H1 (cell line): ENCODE measurements around the gene DEFB114. TPM values are rescaled to one million over a fixed set of nuclear protein-coding genes. Genes with fewer than 3 reads are reported as not detected.

Experiments used
- CTCF ChIA-PET: fragments of 300-600 bp; sonication (Branson Sonifier 250); formaldehyde crosslinking; loops from one replicate; lab custom pipeline; 2021; ENCODE audit not compliant: partially characterized antibody; lab: Charles Lee
- POLR2A ChIA-PET: fragments of 300-600 bp; sonication (Branson Sonifier 250); formaldehyde crosslinking; loops from one replicate; lab custom pipeline; 2021; ENCODE audit warnings: inconsistent platforms; ENCODE audit not compliant: partially characterized antibody; lab: Charles Lee
- DNase-seq, 2 experiments: peaks; one replicate each; pipeline versions ENCODE4 v3.0.0 to v3.0.0-alpha.2; 2010 to 2022; ENCODE audit warnings: low spot score in 2 of 2, low read depth in 1 of 2, mixed read lengths in 1 of 2
- FAIRE-seq: peaks from 2 replicates; lab custom pipeline; 2011; peaks lifted over from hg19 to GRCh38; lab: Jason Lieb, UNC
- H2AFZ ChIP-seq: 2 replicates; pipeline ENCODE4 v1.8.1; 2012; ENCODE audit warnings: low read length, inconsistent platforms
- H2AK5ac ChIP-seq: 2 replicates; pipeline ENCODE4 v1.6.1; 2013; ENCODE audit warnings: low read depth, low read length
- H2BK120ac ChIP-seq: replicated peaks from 2 replicates; pipeline ENCODE3; 2013; ENCODE audit warnings: low read depth, low read length, inconsistent platforms
- H2BK12ac ChIP-seq: 2 replicates; pipeline ENCODE4 v1.6.1; 2013; ENCODE audit warnings: low read depth, low read length
- H2BK15ac ChIP-seq: 2 replicates; pipeline ENCODE4 v1.6.1; 2013; ENCODE audit warnings: low read length
- H2BK20ac ChIP-seq: 2 replicates; pipeline ENCODE4 v1.6.1; 2013; ENCODE audit warnings: low read length
- H2BK5ac ChIP-seq: 2 replicates; pipeline ENCODE4 v1.6.1; 2013; ENCODE audit warnings: low read depth, low read length
- H3K14ac ChIP-seq: 2 replicates; pipeline ENCODE4 v1.6.1; 2013; ENCODE audit warnings: inconsistent platforms; ENCODE audit not compliant: insufficient read length
- H3K18ac ChIP-seq: 2 replicates; pipeline ENCODE4 v1.6.1; 2013; ENCODE audit warnings: low read length; ENCODE audit errors: extremely low read depth
- H3K23ac ChIP-seq: 2 replicates; pipeline ENCODE4 v1.6.1; 2013; ENCODE audit warnings: inconsistent platforms; ENCODE audit not compliant: insufficient read length
- H3K23me2 ChIP-seq: 2 replicates; pipeline ENCODE4 v1.6.1; 2013; ENCODE audit warnings: low read depth, low read length
- H3K27ac ChIP-seq: 2 replicates; pipeline ENCODE4 v1.6.1; 2011; ENCODE audit warnings: low read depth, low read length, inconsistent platforms
- H3K27me3 ChIP-seq, 4 experiments: replicated peaks in 1 of 4; 1 replicate in 1 of 4; 2 replicates in 3 of 4; pipeline versions ENCODE4 v1.6.1 to v1.8.1; 2011 to 2013; ENCODE audit warnings: low read length in 3 of 4, mild to moderate bottlenecking in 3 of 4, inconsistent platforms in 2 of 4, mixed read lengths in 2 of 4, moderate library complexity in 1 of 4; ENCODE audit not compliant: control insufficient read depth in 3 of 4, insufficient read depth in 3 of 4; ENCODE audit errors: extremely low read depth in 1 of 4
- H3K36me3 ChIP-seq, 4 experiments: 2 replicates each; pipeline versions ENCODE4 v1.6.1 to v1.8.1; 2011 to 2013; ENCODE audit warnings: mild to moderate bottlenecking in 4 of 4, low read length in 3 of 4, moderate library complexity in 2 of 4, control low read depth in 1 of 4, inconsistent platforms in 1 of 4; ENCODE audit not compliant: insufficient read depth in 4 of 4, control insufficient read depth in 2 of 4
- H3K4ac ChIP-seq: replicated peaks from 2 replicates; pipeline ENCODE3; 2013; ENCODE audit warnings: low read length, low read depth, mixed read lengths, inconsistent platforms; ENCODE audit not compliant: insufficient read length
- H3K4me1 ChIP-seq, 4 experiments: replicated peaks in 1 of 4; 1 replicate in 1 of 4; 2 replicates in 3 of 4; pipeline versions ENCODE4 v1.6.1 to v1.8.1; 2011 to 2013; ENCODE audit warnings: low read length in 3 of 4, inconsistent platforms in 2 of 4, mixed read lengths in 1 of 4; ENCODE audit not compliant: insufficient read depth in 4 of 4, control insufficient read depth in 3 of 4
- H3K4me2 ChIP-seq, 2 experiments: 2 replicates each; pipeline versions ENCODE4 v1.6.1 to v1.8.1; 2011 to 2013; ENCODE audit warnings: low read depth in 2 of 2, low read length in 2 of 2, control low read depth in 1 of 2, inconsistent platforms in 1 of 2, mild to moderate bottlenecking in 1 of 2; ENCODE audit not compliant: insufficient read depth in 1 of 2
- H3K4me3 ChIP-seq, 4 experiments: fragments of 200-600, 300-600 bp in 1 of 4; sonication (generic), shearing (Covaris generic), sonication (Bioruptor Twin) in 1 of 4; 2 replicates each; pipeline versions ENCODE4 v1.5.1 to v1.8.1; 2011 to 2016; ENCODE audit warnings: low read length in 4 of 4, low read depth in 3 of 4, control low read depth in 2 of 4, inconsistent platforms in 2 of 4, mild to moderate bottlenecking in 2 of 4, mixed read lengths in 1 of 4, moderate library complexity in 1 of 4; ENCODE audit not compliant: insufficient read depth in 2 of 4; ENCODE audit errors: extremely low read depth in 1 of 4
- H3K56ac ChIP-seq: replicated peaks from 2 replicates; pipeline ENCODE3; 2013; ENCODE audit warnings: low read depth, mild to moderate bottlenecking, mixed read lengths, low read length, inconsistent platforms; ENCODE audit not compliant: insufficient read length
- H3K79me1 ChIP-seq: 2 replicates; pipeline ENCODE4 v1.6.1; 2013; ENCODE audit warnings: low read depth, low read length, control low read depth
- H3K79me2 ChIP-seq, 2 experiments: 2 replicates each; pipeline versions ENCODE4 v1.6.1 to v1.8.1; 2012 to 2013; ENCODE audit warnings: low read length in 2 of 2, mild to moderate bottlenecking in 2 of 2, inconsistent platforms in 1 of 2; ENCODE audit not compliant: insufficient read depth in 2 of 2, control insufficient read depth in 1 of 2
- H3K9ac ChIP-seq, 4 experiments: replicated peaks in 1 of 4; 1 replicate in 1 of 4; 2 replicates in 3 of 4; pipeline versions ENCODE4 v1.6.1 to v1.8.1; 2011 to 2013; ENCODE audit warnings: low read depth in 3 of 4, low read length in 3 of 4, control low read depth in 2 of 4, mild to moderate bottlenecking in 2 of 4, moderate library complexity in 2 of 4, inconsistent platforms in 1 of 4; ENCODE audit errors: extremely low read depth in 1 of 4
- H3K9me3 ChIP-seq, 2 experiments: 2 replicates each; pipeline versions ENCODE4 v1.6.1 to v1.8.1; 2012 to 2013; ENCODE audit warnings: mild to moderate bottlenecking in 2 of 2, moderate library complexity in 2 of 2, control low read depth in 1 of 2, inconsistent platforms in 1 of 2, low read depth in 1 of 2, low read length in 1 of 2, mixed read lengths in 1 of 2; ENCODE audit not compliant: insufficient read depth in 2 of 2
- H4K20me1 ChIP-seq, 2 experiments: replicated peaks in 1 of 2; 2 replicates each; pipeline versions ENCODE3 to v1.8.1; 2011 to 2013; ENCODE audit warnings: inconsistent platforms in 2 of 2, low read length in 2 of 2, mild to moderate bottlenecking in 1 of 2; ENCODE audit not compliant: insufficient read depth in 2 of 2, control insufficient read depth in 1 of 2
- H4K5ac ChIP-seq: 2 replicates; pipeline ENCODE4 v1.6.1; 2013; ENCODE audit warnings: low read length, low read depth, mixed read lengths, inconsistent platforms; ENCODE audit not compliant: insufficient read length
- H4K8ac ChIP-seq: 2 replicates; pipeline ENCODE4 v1.8.0; 2013; ENCODE audit warnings: mild to moderate bottlenecking, moderate library complexity, low read length, inconsistent platforms; ENCODE audit not compliant: insufficient read depth; ENCODE audit errors: extremely low read depth
- H4K91ac ChIP-seq: replicated peaks from 2 replicates; pipeline ENCODE3; 2013; ENCODE audit warnings: low read length, mixed read lengths, inconsistent platforms; ENCODE audit not compliant: insufficient read length
- CTBP2 ChIP-seq: IDR thresholded peaks from 2 replicates; pipeline ENCODE4 v1.7.0; 2011; ENCODE audit warnings: borderline replicate concordance, mild to moderate bottlenecking, moderate library complexity, mixed read lengths, low read length; ENCODE audit not compliant: insufficient read depth, insufficient read length
- FOSL1 ChIP-seq: IDR thresholded peaks from 2 replicates; pipeline ENCODE4 v1.6.1; 2011; ENCODE audit warnings: mild to moderate bottlenecking, low read depth, low read length, moderate library complexity; ENCODE audit not compliant: insufficient read depth
- GABPA ChIP-seq: IDR thresholded peaks from 2 replicates; pipeline ENCODE4 v1.6.1; 2011; ENCODE audit warnings: mild to moderate bottlenecking, low read length, moderate library complexity, borderline replicate concordance; ENCODE audit not compliant: insufficient read depth
- JUND ChIP-seq: IDR thresholded peaks from 2 replicates; pipeline ENCODE4 v1.6.1; 2011; ENCODE audit warnings: mild to moderate bottlenecking, improper control_type of control experiment, low read length
- MAFK ChIP-seq: IDR thresholded peaks from 2 replicates; pipeline ENCODE4 v1.6.1; 2012; ENCODE audit warnings: low read depth, mild to moderate bottlenecking, improper control_type of control experiment, low read length
- POU5F1 ChIP-seq: IDR thresholded peaks from 2 replicates; pipeline ENCODE4 v1.6.1; 2011; ENCODE audit warnings: low read depth, mild to moderate bottlenecking, low read length, moderate library complexity
- RAD21 ChIP-seq, 2 experiments: IDR thresholded peaks in 1 of 2; conservative IDR thresholded peaks in 1 of 2; 2 replicates each; pipeline ENCODE4 v1.6.1; 2011; ENCODE audit warnings: low read depth in 2 of 2, low read length in 2 of 2, improper control_type of control experiment in 1 of 2, inconsistent platforms in 1 of 2, mild to moderate bottlenecking in 1 of 2, moderate library complexity in 1 of 2
- RFX5 ChIP-seq: IDR thresholded peaks from 2 replicates; pipeline ENCODE4 v1.6.1; 2011; ENCODE audit warnings: low read depth, low read length, improper control_type of control experiment, borderline replicate concordance
- RNF2 ChIP-seq: fragments of 200-900, 300-1000 bp; sonication (generic); IDR thresholded peaks from 2 replicates; pipeline ENCODE4 v1.7.1; 2016; ENCODE audit warnings: borderline replicate concordance, low read depth, mild to moderate bottlenecking, antibody characterized with exemption, low read length; ENCODE audit not compliant: poor library complexity, severe bottlenecking; ENCODE audit errors: missing control alignments
- SP1 ChIP-seq: IDR thresholded peaks from 2 replicates; pipeline ENCODE4 v1.6.1; 2011; ENCODE audit warnings: low read depth, low read length
- ZNF274 ChIP-seq: IDR thresholded peaks from 2 replicates; pipeline ENCODE4 v1.7.0; 2012; ENCODE audit warnings: low read length, borderline replicate concordance; ENCODE audit errors: extremely low read depth
- WGBS, 2 experiments: shearing (Covaris generic) in 1 of 2; methylation state at CpG; one replicate each; pipeline versions ENCODE4 v1.1.6 to v1.1.7; 2013 to 2015; ENCODE audit warnings: low lambda C conversion rate in 2 of 2, mixed read lengths in 2 of 2, inconsistent platforms in 1 of 2, low coverage in 1 of 2, missing lambda C conversion rate in 1 of 2; ENCODE audit not compliant: insufficient replicate concordance in 2 of 2, insufficient coverage in 1 of 2, insufficient read length in 1 of 2; ENCODE audit errors: extremely low coverage in 1 of 2, missing lambda C conversion rate in 1 of 2; 5-methylcytosine and 5-hydroxymethylcytosine counted together
- polyA plus RNA-seq, 7 experiments: library from polyadenylated mRNA; depleted of rRNA in 3 of 7; stranded (reverse) in 5 of 7; unstranded in 2 of 7; fragments of >200 nt in 5 of 7; fragments of 200-250 nt in 2 of 7; gene quantifications; 1 replicate in 5 of 7; 2 replicates in 1 of 7; 4 replicates in 1 of 7; pipeline versions ENCODE4 v1.2.1 to v1.2.3, GENCODE V29; 2011 to 2013; ENCODE audit warnings: missing spikeins in 2 of 7, mixed read lengths in 2 of 7
- total RNA-seq: library from RNA; stranded (reverse); fragmentation: NEBNext Ultra II Directional; extraction: Animal tissue kit (Norgen Biotek cat#: 25700); gene quantifications from 2 replicates; pipeline ENCODE4 v1.2.1, GENCODE V29; 2021

The DEFB114 gene
- total and polyA plus RNA-seq, 2 of the 8 experiments (the other 6 are each of a cell fraction or from before 2014, with no cell fraction given), result not detected

DNA sequence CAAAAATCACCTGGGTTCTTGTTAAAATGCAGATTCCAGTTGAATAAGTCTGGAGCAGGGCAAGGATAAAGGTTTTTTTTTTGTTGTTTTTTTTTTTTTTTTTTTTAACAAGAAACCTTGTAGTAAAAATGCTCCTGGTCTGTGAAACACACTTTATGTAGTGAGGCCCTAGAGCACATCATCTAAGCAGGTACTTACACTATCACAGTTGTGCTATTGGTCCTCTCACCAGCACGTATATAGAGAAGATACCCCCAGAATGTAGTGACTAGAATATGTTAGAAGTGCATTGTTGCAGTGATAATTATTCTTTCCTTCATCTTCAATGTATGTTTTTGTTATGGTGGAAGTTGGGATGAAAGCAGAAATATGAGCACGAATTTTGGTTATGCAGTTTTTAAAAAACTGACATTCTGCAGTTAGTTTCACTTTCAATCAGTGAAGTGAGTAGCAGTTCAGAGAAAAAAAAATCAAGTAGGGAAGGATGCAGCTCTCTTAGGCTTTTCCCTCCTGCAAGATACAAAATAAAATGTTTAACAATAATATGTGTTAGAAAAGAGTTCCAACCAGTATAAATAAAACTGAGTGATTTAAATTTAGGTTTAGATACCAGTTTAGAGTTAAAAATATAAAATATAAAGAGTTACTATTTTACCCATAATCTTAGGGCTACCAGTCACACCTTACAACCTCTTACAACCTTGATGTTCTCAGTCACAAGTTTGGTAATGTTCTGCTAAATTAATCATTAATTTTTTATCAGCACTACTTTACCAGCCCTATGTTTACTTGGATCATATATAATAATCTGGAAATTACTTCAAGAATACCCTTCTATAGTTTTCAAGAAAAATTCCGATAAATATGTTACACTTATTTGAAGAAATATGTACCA lies 14.6 kb upstream of the DEFB114 start:
- Histone ChIP-seq H2BK120ac (no peak overlapping the region), H3K4me2 (no peak overlapping the region), H3K18ac (no peak overlapping the region), H4K91ac (no peak overlapping the region), H3K27me3 (no peaks in the 10 kb centered on the region), H2BK12ac (no peak overlapping the region), H3K9me3 (no peaks in the 10 kb centered on the region), H4K20me1 (no peaks in the 10 kb centered on the region), H2BK5ac (no peak overlapping the region), H3K4me3 (no peak overlapping the region), H3K36me3 (no peaks in the 10 kb centered on the region), H4K8ac (no peak overlapping the region), H2AK5ac (no peak overlapping the region), H3K9ac (no peak overlapping the region), H2AFZ (no peak overlapping the region), H3K79me1 (no peaks in the 10 kb centered on the region), H3K79me2 (no peaks in the 10 kb centered on the region), H4K5ac (no peak overlapping the region), H2BK20ac (no peak overlapping the region), H3K4me1 (no peaks in the 10 kb centered on the region; a peak in 2 of 7 replicates), H3K14ac (no peak overlapping the region), H3K23ac (no peak overlapping the region), H3K4ac (no peak overlapping the region), H3K23me2 (no peaks in the 10 kb centered on the region), H3K56ac (no peak overlapping the region), H3K27ac (no peak overlapping the region), H2BK15ac (no peak overlapping the region)
- FAIRE-seq, result no peak
- CTCF ChIA-PET, result interaction anchor here (1.3 kb wide), 1 partner anchor 12 kb away, joined by 3 read pairs; no protein-coding TSS in a partner anchor
- 59% methylated on average over 3 of the region's 3 CpGs; no CpG with 5 or more reads in 1 of the 2 experiments for WGBS, 2 experiments
- POLR2A ChIA-PET, result no interaction called here
- no peak for DNase-seq
- no peak for TF ChIP-seq MAFK
- no peak for TF ChIP-seq FOSL1
- no peak for TF ChIP-seq SP1
- no peak for TF ChIP-seq RAD21 (IDR thresholded peaks at IDR 0.05 in 1 of 2, conservative IDR thresholded peaks at IDR 0.05 in 1 of 2; ENCODE audit: low read depth in 2 of 2, low read length in 2 of 2)
- no peak for TF ChIP-seq RFX5
- TF ChIP-seq ZNF274, result no peak
- no peak for TF ChIP-seq POU5F1
- TF ChIP-seq CTBP2, result no peak
- no peak for TF ChIP-seq RNF2
- no peak for TF ChIP-seq JUND
- TF ChIP-seq GABPA, result no peak
